Measurements from ENCODE around the gene DNAJC30. TPM values are rescaled to one million over a fixed set of nuclear protein-coding genes. Genes with fewer than 3 reads are reported as not detected.

The DNAJC30 gene
- total and polyA plus RNA-seq, 10 of the 15 experiments (the other 5 are each of a cell fraction or from before 2014, with no cell fraction given) = 2.1 to 19.0 (median 7.9) TPM

GRCh38 chr7:73705551-73705920, 22.3 kb upstream of the DNAJC30 start:
- no peaks in the 10 kb centered on the region for H3K4me1 ChIP-seq (ENCODE audit: control insufficient read depth, insufficient read depth, low read length)
- H3K79me2 ChIP-seq (ENCODE audit: control insufficient read depth, insufficient read depth, low read length) = no peaks in the 10 kb centered on the region
- in situ Hi-C loops (cut with MboI) = no loop called here
- DNase-seq (ENCODE audit: low read depth, low spot score) = no peak
- H3K27ac ChIP-seq (ENCODE audit: control insufficient read depth, insufficient read depth) = no peak overlapping the region
- H3K4me3 ChIP-seq = no peak overlapping the region
- no peak for ATAC-seq
- H3K9me3 ChIP-seq (replicated peaks; ENCODE audit: control insufficient read depth, insufficient read depth, low read length) = no peaks in the 10 kb centered on the region
- no peak overlapping the region for H3K4me2 ChIP-seq (ENCODE audit: control insufficient read depth, insufficient read depth)
- CTCF ChIA-PET = interaction anchor here (0.6 kb wide), 1 partner anchor 96 kb away, joined by 3 read pairs; no protein-coding TSS in a partner anchor
- H3K27me3 ChIP-seq (replicated peaks in 1 of 2; ENCODE audit: control insufficient read depth in 2 of 2, insufficient read depth in 2 of 2, low read length in 1 of 2) = no peaks in the 10 kb centered on the region
- intact Hi-C loops (cut with micrococcal nuclease; ENCODE audit: unreplicated experiment) = no loop called here
- no peak for FAIRE-seq
- RAD21 ChIA-PET (ENCODE audit: unreplicated experiment) = no interaction called here
- SMC1A ChIA-PET (ENCODE audit: uncharacterized antibody, unreplicated experiment) = no interaction called here
- H3K9ac ChIP-seq (ENCODE audit: control insufficient read depth, insufficient read depth, low read length) = no peak overlapping the region
- no peaks in the 10 kb centered on the region; a peak in 2 of 4 replicates for H3K36me3 ChIP-seq (ENCODE audit: control insufficient read depth in 2 of 2, insufficient read depth in 2 of 2, low read length in 1 of 2)
- H2AFZ ChIP-seq (ENCODE audit: control insufficient read depth, low read depth, low read length) = no peak overlapping the region
- no peak for TF ChIP-seq BMI1 (IDR thresholded peaks at IDR 0.05; ENCODE audit: borderline replicate concordance)
- no peak for TF ChIP-seq ZNF622 (IDR thresholded peaks at IDR 0.05)
- no peak for TF ChIP-seq IRF4 (IDR thresholded peaks at IDR 0.05; ENCODE audit: low read depth, low read length)
- no peak for TF ChIP-seq IKZF1 (conservative IDR thresholded peaks at IDR 0.05)
- no peak for TF ChIP-seq CHD1 (IDR thresholded peaks at IDR 0.05; ENCODE audit: low read depth, low read length)
- no peak for TF ChIP-seq SUZ12 (IDR thresholded peaks at IDR 0.05; ENCODE audit: unreplicated experiment)
- TF ChIP-seq MAX (IDR thresholded peaks at IDR 0.05; ENCODE audit: low read depth, low read length) = no peak
- H4K20me1 ChIP-seq (ENCODE audit: control insufficient read depth, insufficient read depth) = no peaks in the 10 kb centered on the region
- POLR2A ChIA-PET = interaction anchor here (0.7 kb wide), 1 partner anchor 660 kb away, joined by 4 read pairs; no protein-coding TSS in a partner anchor
- WGBS (ENCODE audit: insufficient coverage, insufficient replicate concordance, low lambda C conversion rate, missing lambda C conversion rate) = 61% methylated on average over 10 of the region's 10 CpGs
- BruUV-seq (replicated peaks) = no TSS peak
